GM19395 (cell line): Measurements from ENCODE around the gene CCNY.
"Not testable (repeated sequence)": the region's sequence is repeated elsewhere in the genome, so short reads cannot be mapped to it uniquely, and the experiment has no call there.

Experiments used
- ATAC-seq: cut with Tn5 transposase; IDR thresholded peaks from one replicate; pipeline ENCODE4 v1.9.1; 2021; ENCODE audit warnings: mild to moderate bottlenecking, moderate library complexity; ENCODE audit not compliant: unreplicated experiment

The CCNY gene

GRCh38 chr10:35336084-35336831, at the start of gene CCNY:
TSS of gene CCNY (plus strand) at chr10:35336509. CDS start at chr10:35337054, 545 bp downstream.
- peak; percentile 63 for ATAC-seq

DNA sequence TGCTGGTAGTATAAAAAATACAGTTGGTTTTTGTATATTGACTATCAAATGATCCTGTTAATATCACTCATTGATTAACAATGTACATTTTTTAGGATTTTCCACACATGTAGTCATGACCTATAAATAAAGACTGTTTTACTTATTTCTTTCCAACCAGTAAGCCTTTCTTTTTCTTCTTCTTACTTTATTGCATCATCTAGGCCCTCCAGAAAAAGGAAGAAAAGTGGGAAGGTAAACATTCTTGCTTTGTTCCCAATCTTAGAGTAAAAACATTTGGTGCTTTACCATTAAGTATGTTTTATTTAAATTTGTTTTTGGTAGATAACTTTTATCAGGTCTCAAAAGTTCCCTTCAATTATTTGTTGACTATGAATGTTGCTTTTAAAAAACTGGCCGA, 47.1 kb upstream of the CCNY start:
- ATAC-seq, result no peak

DNA sequence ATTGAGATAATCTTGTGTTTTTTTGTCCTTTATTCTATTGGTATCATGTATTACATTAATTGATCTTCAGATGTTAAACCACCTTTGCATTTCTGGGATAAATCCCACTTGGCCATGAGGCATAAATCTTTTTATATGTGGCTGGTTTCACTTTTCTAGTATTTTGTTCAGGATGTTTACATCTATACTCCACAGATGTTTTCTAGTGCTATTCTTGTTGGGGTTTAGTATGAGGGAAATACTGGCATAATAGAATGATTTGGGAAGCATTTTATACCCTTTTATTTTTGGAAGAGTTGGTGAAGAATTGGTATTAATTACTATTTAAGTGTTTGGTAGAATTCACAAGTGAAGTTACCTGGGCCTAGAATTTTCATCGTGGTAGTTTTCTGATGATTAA, 41.8 kb upstream of the CCNY start:
- no peak for ATAC-seq

DNA sequence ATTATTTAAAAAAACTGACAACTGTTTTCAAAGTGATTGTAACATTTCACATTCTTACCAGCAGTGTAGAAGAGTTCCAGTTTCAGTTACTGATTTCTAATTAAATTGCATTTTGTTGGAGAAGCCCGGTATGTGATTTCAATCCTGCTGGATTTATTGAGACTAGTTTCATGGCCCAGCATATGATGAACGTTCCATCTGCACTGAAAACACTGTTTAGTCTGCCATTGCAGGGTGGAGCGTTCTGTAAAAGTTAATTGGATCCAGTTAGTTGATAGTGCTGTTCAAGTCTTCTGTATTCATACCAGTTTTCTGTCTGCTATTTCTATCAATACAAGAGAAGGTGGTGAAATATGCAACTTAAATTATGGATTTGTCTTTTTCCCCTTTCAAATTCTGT, 37.3 kb upstream of the CCNY start:
- no peak for ATAC-seq

DNA sequence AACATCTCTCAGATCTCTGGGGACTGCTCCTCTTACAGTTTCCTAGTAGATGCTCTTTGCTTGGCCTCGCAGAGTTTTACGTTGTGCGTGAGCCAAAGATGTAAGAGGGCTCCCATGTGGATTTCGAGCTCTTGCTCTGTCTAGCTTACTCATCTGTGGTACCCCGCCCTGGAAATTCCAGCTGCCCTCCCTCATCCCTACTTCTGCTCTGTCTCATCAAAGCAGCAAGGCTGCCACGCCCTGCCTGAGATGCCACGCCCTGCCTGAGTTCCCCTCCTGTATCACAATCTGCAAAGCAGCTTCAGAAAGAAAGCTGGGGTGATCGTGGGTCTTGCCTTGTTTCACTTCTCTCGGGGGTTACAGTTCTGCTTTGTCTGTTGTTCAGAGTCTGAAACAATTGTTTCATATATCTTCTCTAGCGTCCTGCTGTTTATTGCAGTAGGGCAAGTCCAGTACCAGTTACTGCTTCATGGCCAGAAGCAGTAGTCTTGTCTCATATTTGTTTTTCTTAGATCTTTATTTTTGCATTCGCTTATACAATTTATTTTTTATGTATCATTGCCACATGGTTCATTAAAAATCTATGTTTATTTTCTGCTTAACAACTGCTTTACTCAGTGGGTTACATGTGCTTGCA, 36.1 kb upstream of the CCNY start:
- ATAC-seq, result peak; percentile 98

DNA sequence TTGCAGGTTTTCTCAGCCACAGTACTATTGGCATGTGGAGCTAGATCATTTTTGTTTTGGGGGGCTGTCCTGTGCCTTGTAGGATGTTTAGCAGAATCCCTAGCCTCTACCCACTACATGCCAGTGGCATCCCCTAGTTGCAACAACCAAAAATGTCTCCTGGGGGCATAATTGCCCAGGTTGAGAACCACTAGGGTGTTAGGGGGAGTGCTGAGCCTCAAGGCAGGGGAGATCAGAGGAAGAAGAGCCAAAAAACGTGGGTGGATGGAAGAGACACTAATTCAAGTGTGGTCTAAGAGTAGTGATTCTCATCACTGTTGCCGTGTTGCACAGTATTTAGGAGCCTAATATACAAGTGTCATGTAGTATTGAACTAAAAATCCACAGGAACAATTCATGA, 31.7 kb upstream of the CCNY start:
- no peak for ATAC-seq

GRCh38 chr10:35306852-35307251, 29.5 kb upstream of the CCNY start:
- ATAC-seq, result no peak

DNA sequence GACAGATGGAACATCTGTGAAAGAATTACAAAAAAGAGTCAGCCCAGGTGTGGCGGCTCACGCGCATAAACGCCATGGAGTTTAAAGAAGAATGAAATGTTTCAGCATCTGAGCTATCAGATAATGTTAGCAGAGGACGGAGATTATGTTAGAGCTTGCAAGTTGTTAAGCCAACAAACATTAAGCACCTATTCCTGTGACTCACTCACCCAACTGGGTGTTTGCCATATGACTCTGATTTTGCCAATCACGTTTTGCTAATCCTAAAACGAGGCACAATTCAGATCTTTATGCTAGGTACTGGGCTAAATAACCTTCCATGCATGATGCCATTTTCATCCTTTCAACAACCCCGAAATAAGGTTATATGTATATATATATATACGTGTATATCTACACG, 29.0 kb upstream of the CCNY start:
- ATAC-seq, result no peak

- ATAC-seq, result no peak
Observed at GRCh38 chr10:35308809-35309208, 27.5 kb upstream of the CCNY start.

DNA sequence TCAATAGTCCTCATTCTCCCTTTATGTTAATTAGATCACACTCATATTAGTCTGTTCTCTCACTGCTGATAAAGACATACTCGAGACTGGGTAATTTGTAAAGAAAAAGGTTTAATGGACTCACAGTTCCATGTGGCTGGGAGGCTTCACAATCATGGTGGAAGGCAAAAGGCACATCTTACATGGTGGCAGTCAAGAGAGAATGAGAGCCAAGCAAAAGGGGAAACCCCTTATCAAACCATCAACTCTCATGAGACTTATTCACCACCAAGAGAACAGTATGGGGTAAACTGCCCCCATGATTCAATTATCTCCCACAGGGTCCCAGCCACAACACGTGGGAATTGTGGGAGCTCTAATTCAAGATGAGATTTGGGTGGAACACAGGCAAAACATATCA, 22.2 kb upstream of the CCNY start:
- ATAC-seq, result not testable (repeated sequence)

DNA sequence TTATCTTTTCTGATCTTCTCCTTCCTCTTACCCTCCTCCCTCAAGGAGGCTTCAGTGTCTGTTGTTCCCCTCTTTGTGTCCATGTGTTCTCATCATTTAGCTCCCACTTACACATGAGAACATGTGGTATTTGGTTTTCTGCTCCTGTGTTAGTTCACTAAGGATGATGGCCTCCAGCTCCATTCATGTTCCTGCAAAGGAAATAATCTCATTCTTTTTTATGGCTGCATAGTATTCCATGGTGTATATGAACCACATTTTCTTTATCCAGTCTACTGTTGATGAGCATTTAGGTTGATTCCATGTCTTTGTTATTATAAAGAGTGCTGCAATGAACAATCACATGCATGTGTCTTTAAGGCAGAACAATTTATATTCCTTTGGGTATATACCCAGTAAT, 21.1 kb upstream of the CCNY start:
- not testable (repeated sequence) for ATAC-seq

- ATAC-seq, result no peak
Observed at GRCh38 chr10:35316218-35316967, 19.9 kb upstream of the CCNY start.

DNA sequence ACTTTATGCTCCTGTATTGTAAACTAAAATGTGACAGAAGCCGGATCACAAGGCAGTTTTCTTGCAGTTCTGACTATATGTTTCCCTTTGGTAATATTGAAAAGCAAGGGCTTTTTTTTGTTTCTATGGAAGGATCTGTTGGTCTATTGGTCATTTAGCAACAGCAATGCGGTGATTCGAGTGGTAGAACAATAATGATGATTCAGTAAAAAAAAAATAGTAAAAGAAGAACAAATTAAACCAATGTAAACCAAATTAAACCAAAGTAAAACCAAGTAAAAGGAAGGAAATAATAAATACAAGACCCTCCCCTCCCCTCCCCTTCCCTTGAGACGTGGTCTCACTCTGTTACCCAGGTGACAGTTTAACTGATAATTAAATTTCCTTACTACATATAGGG, 17.8 kb upstream of the CCNY start:
- ATAC-seq, result no peak

DNA sequence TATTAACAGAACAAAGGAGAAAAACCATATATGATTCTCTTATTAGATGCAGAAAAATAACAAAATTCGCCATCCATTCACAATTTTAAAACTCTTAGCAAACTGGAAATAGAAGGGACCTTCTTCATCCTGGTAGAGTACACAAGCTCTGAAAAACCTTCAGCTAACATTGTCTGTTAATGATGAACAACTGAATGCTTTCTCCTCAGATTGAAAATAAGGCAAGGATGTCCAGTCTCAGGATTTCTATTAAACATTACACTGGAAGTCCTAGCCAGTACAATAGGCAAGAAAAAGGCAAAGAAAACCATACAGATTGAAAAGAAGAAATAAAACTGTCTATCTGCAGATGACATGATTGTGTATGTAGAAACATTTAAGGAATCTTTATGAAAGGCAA, 16.0 kb upstream of the CCNY start:
- ATAC-seq, result no peak

DNA sequence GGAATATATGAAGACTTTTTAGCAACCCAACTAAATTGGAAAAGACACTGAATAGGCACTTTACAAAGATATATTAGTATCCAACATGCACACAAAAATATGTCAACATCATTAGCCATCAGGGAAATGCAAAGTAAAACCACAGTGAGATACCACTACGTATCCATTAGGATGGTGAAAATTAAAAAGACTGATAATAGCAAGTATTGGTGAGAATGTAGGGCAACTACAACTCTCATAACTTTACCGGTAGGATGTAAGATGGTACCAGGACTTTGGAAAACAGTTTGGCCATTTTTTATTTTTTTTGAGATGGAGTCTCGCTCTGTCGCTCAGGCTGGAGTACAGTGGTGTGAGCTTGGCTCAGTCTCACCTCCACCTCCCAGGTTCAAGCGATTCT, 13.7 kb upstream of the CCNY start:
- no peak for ATAC-seq

DNA sequence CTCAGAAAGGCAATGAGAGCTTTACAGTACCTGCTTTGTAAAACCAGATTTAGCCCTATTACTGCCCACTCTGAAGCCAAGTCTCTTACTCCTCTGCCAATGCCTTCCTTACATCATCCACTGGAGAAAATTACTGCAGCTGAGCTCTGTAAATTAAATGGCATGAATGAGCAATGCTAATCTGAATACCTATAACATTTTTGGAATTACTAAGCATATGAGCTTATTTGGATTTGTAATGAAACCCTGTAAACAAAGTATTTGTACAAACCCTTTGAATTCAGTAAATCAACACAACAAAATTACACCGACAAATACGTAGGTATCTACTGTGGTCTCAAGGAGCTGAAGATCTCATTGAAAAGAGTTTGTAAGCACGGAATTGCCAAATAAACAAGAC, 12.1 kb upstream of the CCNY start:
- no peak for ATAC-seq

DNA sequence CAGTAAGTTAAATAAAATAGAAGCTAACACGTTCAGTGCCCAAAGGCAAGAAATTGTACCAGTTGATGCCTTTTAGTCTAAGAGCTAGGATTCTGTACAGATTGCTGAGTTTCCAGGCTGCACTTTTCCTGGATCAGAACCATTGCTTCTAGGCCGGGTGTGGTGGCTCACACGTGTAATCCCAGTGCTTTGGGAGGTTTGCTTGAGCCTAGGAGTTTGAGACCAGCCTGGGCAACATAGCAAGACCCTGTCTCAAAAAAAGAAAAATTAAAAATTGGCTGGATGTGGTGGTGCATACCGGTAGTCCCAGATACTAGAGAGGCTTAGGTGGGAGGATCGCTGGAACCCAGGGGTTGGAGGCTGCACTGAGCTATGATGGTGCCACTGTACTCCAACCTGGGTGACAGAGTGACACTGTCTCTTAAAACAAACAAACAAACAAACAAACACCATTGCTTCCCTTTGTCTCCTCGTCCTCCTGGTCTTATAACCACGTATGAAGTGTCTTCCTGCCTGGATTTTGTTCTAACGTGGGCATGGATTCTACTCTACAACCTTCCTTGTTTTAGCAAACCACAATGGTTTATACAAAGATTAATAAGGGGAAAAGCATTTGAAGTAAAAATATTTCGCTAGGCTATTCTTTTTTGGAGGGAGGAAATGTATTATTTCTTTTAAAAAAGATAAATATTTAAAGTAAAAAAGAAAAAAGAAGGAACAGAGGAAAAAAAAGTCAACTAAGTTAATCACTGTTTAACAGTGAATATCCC, 9.7 kb upstream of the CCNY start:
- no peak for ATAC-seq

- no peak for ATAC-seq
Observed at GRCh38 chr10:35327790-35328403, 8.4 kb upstream of the CCNY start.

- ATAC-seq, result peak; percentile 54
Observed at GRCh38 chr10:35328404-35329037, 7.8 kb upstream of the CCNY start.

- no peak for ATAC-seq
Observed at GRCh38 chr10:35329520-35329919, 6.8 kb upstream of the CCNY start.
